Osteoblast (primary cell): ENCODE results near the gene CNKSR1. TPM values are rescaled to one million over a fixed set of nuclear protein-coding genes. Genes with fewer than 3 reads are reported as not detected.

ENCODE experiments used
- DNase-seq: peaks from one replicate; pipeline ENCODE4 v3.0.0; 2011; ENCODE audit warnings: low spot score, mixed read lengths; ENCODE audit not compliant: insufficient read length; ENCODE audit errors: missing footprints
- H2AFZ ChIP-seq: 2 replicates; pipeline ENCODE4 v1.6.0; 2011; ENCODE audit warnings: mild to moderate bottlenecking, low read length
- H3K27ac ChIP-seq: 2 replicates; pipeline ENCODE4 v1.5.1; 2011; ENCODE audit warnings: mild to moderate bottlenecking, low read depth, low read length, moderate library complexity
- H3K27me3 ChIP-seq: 2 replicates; pipeline ENCODE4 v1.6.0; 2012; ENCODE audit warnings: mild to moderate bottlenecking, control low read depth, inconsistent platforms, low read length, moderate library complexity; ENCODE audit not compliant: insufficient read depth
- H3K36me3 ChIP-seq: 2 replicates; pipeline ENCODE4 v1.5.1; 2011; ENCODE audit warnings: mild to moderate bottlenecking, low read length, control low read depth, moderate library complexity; ENCODE audit not compliant: insufficient read depth
- H3K4me1 ChIP-seq: 2 replicates; pipeline ENCODE4 v1.5.1; 2011; ENCODE audit warnings: mild to moderate bottlenecking, low read length, control low read depth, moderate library complexity; ENCODE audit not compliant: insufficient read depth
- H3K4me2 ChIP-seq: 2 replicates; pipeline ENCODE4 v1.6.0; 2011; ENCODE audit warnings: mild to moderate bottlenecking, low read length; ENCODE audit not compliant: insufficient read depth
- H3K4me3 ChIP-seq: fragments of 200-600 bp; sonication (generic); 3 replicates; pipeline ENCODE4 v1.5.1; 2012; ENCODE audit warnings: mild to moderate bottlenecking, low read length, inconsistent platforms; ENCODE audit not compliant: insufficient read depth
- H3K79me2 ChIP-seq: 2 replicates; pipeline ENCODE4 v1.6.0; 2012; ENCODE audit warnings: mild to moderate bottlenecking, low read length, control low read depth, inconsistent platforms; ENCODE audit not compliant: insufficient read depth
- H3K9me3 ChIP-seq: 2 replicates; pipeline ENCODE4 v1.5.1; 2011; ENCODE audit warnings: low read depth, low read length, control low read depth
- H4K20me1 ChIP-seq: 2 replicates; pipeline ENCODE4 v1.6.0; 2012; ENCODE audit warnings: mild to moderate bottlenecking, low read length, control low read depth; ENCODE audit not compliant: insufficient read depth
- CTCF ChIP-seq: IDR thresholded peaks from 2 replicates; pipeline ENCODE4 v1.5.1; 2011; ENCODE audit warnings: mild to moderate bottlenecking, low read depth, low read length, moderate library complexity; ENCODE audit errors: extremely low read depth
- total RNA-seq: library from RNA; depleted of rRNA; stranded (reverse); fragments of >200 nt; gene quantifications from 2 replicates; pipeline ENCODE4 v1.2.3, GENCODE V29; 2012

Gene CNKSR1
- total RNA-seq, 1 donor, result under 0.01 TPM

GRCh38 chr1:26154750-26155149, 22.5 kb upstream of the CNKSR1 start:
- peaks cover 33% of the 10 kb centered on the region for H3K27me3 ChIP-seq
- H3K36me3 ChIP-seq, result no peaks in the 10 kb centered on the region
- H3K79me2 ChIP-seq, result no peaks in the 10 kb centered on the region
- no peak overlapping the region for H2AFZ ChIP-seq
- no peaks in the 10 kb centered on the region for H3K4me1 ChIP-seq
- no peak for DNase-seq
- no peaks in the 10 kb centered on the region for H4K20me1 ChIP-seq
- TF ChIP-seq CTCF, result no peak
- H3K27ac ChIP-seq, result no peak overlapping the region
- H3K4me3 ChIP-seq, result no peak overlapping the region
- no peak overlapping the region for H3K4me2 ChIP-seq
- no peaks in the 10 kb centered on the region for H3K9me3 ChIP-seq

DNA sequence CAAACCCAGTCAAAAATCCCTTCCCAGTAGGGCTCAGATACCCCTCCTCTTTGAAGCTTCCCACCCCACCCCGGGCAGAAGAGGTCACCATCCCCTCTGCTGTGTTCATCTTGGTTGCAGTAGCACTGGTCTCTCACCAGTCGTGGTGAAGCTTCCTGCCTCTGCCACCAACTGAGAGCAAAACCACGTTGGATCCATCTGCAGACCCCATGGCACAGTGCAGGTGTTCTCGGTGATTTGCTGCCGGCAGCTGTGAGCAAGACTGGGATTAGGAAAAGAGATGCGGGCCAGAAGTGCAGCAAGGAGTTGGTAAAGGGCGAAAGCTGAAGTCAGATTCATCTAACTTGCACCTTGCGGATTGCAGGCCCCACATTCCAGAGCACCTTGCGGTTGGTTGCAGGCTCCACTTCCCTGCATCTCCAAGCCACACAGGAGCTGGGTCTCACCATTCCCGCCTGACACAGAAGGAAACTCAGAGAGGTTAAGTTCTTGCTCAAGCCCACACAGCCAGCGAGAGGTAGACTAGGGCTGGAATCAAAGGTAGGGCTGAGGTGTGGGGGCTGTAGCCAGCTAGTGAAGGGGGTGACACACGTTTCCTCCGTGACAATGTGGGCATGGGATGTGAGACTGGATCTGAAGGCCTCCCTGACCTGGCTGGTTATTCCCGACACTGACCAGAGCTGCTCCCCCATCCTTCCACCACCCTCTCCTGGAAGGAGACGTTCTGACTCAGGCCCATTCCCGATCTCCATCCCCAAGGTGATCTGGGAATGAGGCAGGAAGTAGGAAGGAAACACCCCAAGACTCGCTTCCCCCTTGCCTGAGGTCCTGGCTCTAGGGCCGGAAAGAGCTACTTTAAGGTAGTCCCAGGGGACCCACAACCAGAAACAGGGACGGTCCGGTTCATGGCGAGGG, 21.7 kb upstream of the CNKSR1 start:
- Histone ChIP-seq H4K20me1 (no peaks in the 10 kb centered on the region), H3K79me2 (no peaks in the 10 kb centered on the region), H3K27ac (no peak overlapping the region), H3K4me2 (no peak overlapping the region), H2AFZ (no peak overlapping the region), H3K9me3 (no peaks in the 10 kb centered on the region), H3K4me1 (no peaks in the 10 kb centered on the region), H3K27me3 (peaks cover 32% of the 10 kb centered on the region), H3K36me3 (no peaks in the 10 kb centered on the region), H3K4me3 (no peak overlapping the region)
- no peak for TF ChIP-seq CTCF
- peak; percentile 72 for DNase-seq

- no peak overlapping the region for H3K4me2 ChIP-seq
- H3K27ac ChIP-seq, result no peak overlapping the region
- no peaks in the 10 kb centered on the region for H3K4me1 ChIP-seq
- H4K20me1 ChIP-seq, result no peaks in the 10 kb centered on the region
- no peak for TF ChIP-seq CTCF
- H3K36me3 ChIP-seq, result no peaks in the 10 kb centered on the region
- H3K27me3 ChIP-seq, result peaks cover 35% of the 10 kb centered on the region
- no peaks in the 10 kb centered on the region for H3K79me2 ChIP-seq
- no peaks in the 10 kb centered on the region for H3K9me3 ChIP-seq
- H2AFZ ChIP-seq, result no peak overlapping the region
- DNase-seq, result no peak
- no peak overlapping the region for H3K4me3 ChIP-seq
These were observed 20.8 kb upstream of the CNKSR1 start for GRCh38 chr1:26156285-26157038.
